ENCODE data around the gene LRP1B.

GRCh38 chr2:140667203-140667602 lies 1463.6 kb downstream of the LRP1B start:
- no peak for TF ChIP-seq CTCF (IDR thresholded peaks at IDR 0.05)
- TF ChIP-seq EZH2 (IDR thresholded peaks at IDR 0.05; ENCODE audit: borderline replicate concordance, insufficient read depth, low read depth, low read length, poor library complexity, severe bottlenecking), result no peak
